Measurements from ENCODE around the gene NEMP1. TPM values are rescaled to one million over a fixed set of nuclear protein-coding genes. Genes with fewer than 3 reads are reported as not detected.

Gene NEMP1
- total and polyA plus RNA-seq, 2 of the 13 experiments (the other 11 are each of a cell fraction or from before 2014, with no cell fraction given): 11.4 to 12.9 TPM

DNA sequence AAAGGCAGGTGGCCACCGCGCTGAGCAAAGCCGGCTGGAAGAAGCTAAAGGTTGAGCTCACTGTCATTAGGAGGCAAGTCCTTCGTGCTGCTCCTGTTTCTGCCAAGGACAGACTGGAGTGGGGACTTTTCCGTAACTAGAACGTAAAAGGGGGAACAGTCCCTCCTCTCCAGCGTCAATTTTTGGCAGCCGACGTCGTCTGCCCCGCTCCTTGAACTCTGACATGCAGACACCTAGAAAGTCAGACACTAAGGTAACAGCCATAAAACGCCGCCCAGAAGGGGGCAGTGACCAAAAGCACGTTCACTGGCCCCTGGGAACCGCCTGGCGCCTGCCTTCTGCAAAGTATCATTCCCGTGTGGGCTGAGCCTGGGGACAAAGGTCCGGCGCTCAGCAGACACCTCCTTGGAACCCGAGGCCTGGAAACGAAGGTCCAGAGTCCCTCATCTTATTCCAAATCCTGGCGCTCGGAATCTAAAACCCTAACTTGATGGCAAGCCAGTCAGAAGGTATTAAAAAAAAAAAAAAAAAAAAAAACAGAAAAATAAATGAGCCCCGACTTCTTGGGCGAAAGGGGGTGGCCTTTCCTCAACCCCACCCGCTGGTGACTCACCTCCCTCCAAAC is 48.6 kb upstream of the NEMP1 start (continued):
- TF ChIP-seq CREM (IDR thresholded peaks at IDR 0.05) (no peak), CREM (CRISPR knock-in tag; IDR thresholded peaks at IDR 0.05) (no peak), ZNF234 (CRISPR knock-in tag; conservative IDR thresholded peaks at IDR 0.05) (no peak), ZNF20 (CRISPR knock-in tag; IDR thresholded peaks at IDR 0.05) (no peak), SRSF4 (IDR thresholded peaks at IDR 0.05; ENCODE audit: low read depth, low read length, poor library complexity, severe bottlenecking) (no peak), SKI (IDR thresholded peaks at IDR 0.05; ENCODE audit: partially characterized antibody) (peak; percentile 67), SUZ12 (IDR thresholded peaks at IDR 0.05; ENCODE audit: low read depth, low read length) (no peak), SP1 (IDR thresholded peaks at IDR 0.05) (no peak), SP1 (CRISPR knock-in tag; IDR thresholded peaks at IDR 0.05) (no peak), ZNF496 (CRISPR knock-in tag; IDR thresholded peaks at IDR 0.05; ENCODE audit: insufficient replicate concordance) (no peak), ZBTB42 (CRISPR knock-in tag; IDR thresholded peaks at IDR 0.05) (no peak), NRL (CRISPR knock-in tag; IDR thresholded peaks at IDR 0.05; ENCODE audit: borderline replicate concordance) (no peak), NPAS2 (CRISPR knock-in tag; IDR thresholded peaks at IDR 0.05; ENCODE audit: borderline replicate concordance) (no peak), ARNTL (CRISPR knock-in tag; IDR thresholded peaks at IDR 0.05) (no peak)
- TF ChIP-seq, protein P1, sequence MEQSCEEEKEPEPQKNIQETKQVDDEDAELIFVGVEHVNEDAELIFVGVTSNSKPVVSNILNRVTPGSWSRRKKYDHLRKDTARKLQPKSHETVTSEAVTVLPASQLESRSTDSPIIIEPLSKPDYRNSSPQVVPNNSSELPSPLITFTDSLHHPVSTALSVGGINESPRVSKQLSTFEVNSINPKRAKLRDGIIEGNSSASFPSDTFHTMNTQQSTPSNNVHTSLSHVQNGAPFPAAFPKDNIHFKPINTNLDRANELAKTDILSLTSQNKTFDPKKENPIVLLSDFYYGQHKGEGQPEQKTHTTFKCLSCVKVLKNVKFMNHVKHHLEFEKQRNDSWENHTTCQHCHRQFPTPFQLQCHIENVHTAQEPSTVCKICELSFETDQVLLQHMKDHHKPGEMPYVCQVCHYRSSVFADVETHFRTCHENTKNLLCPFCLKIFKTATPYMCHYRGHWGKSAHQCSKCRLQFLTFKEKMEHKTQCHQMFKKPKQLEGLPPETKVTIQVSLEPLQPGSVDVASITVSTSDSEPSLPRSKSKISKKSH (CRISPR knock-in tag; IDR thresholded peaks at IDR 0.05; ENCODE audit: borderline replicate concordance): no peak; the same call in 1 of the 2 replicates
- TF ChIP-seq, protein P2, sequence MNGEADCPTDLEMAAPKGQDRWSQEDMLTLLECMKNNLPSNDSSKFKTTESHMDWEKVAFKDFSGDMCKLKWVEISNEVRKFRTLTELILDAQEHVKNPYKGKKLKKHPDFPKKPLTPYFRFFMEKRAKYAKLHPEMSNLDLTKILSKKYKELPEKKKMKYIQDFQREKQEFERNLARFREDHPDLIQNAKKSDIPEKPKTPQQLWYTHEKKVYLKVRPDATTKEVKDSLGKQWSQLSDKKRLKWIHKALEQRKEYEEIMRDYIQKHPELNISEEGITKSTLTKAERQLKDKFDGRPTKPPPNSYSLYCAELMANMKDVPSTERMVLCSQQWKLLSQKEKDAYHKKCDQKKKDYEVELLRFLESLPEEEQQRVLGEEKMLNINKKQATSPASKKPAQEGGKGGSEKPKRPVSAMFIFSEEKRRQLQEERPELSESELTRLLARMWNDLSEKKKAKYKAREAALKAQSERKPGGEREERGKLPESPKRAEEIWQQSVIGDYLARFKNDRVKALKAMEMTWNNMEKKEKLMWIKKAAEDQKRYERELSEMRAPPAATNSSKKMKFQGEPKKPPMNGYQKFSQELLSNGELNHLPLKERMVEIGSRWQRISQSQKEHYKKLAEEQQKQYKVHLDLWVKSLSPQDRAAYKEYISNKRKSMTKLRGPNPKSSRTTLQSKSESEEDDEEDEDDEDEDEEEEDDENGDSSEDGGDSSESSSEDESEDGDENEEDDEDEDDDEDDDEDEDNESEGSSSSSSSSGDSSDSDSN (CRISPR knock-in tag; IDR thresholded peaks at IDR 0.05): no peak; the same call in 1 of the 2 replicates
- TF ChIP-seq, protein P3, sequence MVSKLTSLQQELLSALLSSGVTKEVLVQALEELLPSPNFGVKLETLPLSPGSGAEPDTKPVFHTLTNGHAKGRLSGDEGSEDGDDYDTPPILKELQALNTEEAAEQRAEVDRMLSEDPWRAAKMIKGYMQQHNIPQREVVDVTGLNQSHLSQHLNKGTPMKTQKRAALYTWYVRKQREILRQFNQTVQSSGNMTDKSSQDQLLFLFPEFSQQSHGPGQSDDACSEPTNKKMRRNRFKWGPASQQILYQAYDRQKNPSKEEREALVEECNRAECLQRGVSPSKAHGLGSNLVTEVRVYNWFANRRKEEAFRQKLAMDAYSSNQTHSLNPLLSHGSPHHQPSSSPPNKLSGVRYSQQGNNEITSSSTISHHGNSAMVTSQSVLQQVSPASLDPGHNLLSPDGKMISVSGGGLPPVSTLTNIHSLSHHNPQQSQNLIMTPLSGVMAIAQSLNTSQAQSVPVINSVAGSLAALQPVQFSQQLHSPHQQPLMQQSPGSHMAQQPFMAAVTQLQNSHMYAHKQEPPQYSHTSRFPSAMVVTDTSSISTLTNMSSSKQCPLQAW (CRISPR knock-in tag; IDR thresholded peaks at IDR 0.05): no peak
- TF ChIP-seq, protein P4, sequence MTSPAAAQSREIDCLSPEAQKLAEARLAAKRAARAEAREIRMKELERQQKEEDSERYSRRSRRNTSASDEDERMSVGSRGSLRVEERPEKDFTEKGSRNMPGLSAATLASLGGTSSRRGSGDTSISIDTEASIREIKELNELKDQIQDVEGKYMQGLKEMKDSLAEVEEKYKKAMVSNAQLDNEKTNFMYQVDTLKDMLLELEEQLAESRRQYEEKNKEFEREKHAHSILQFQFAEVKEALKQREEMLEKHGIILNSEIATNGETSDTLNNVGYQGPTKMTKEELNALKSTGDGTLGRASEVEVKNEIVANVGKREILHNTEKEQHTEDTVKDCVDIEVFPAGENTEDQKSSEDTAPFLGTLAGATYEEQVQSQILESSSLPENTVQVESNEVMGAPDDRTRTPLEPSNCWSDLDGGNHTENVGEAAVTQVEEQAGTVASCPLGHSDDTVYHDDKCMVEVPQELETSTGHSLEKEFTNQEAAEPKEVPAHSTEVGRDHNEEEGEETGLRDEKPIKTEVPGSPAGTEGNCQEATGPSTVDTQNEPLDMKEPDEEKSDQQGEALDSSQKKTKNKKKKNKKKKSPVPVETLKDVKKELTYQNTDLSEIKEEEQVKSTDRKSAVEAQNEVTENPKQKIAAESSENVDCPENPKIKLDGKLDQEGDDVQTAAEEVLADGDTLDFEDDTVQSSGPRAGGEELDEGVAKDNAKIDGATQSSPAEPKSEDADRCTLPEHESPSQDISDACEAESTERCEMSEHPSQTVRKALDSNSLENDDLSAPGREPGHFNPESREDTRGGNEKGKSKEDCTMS (CRISPR knock-in tag; conservative IDR thresholded peaks at IDR 0.05): no peak
- TF ChIP-seq, protein P5, sequence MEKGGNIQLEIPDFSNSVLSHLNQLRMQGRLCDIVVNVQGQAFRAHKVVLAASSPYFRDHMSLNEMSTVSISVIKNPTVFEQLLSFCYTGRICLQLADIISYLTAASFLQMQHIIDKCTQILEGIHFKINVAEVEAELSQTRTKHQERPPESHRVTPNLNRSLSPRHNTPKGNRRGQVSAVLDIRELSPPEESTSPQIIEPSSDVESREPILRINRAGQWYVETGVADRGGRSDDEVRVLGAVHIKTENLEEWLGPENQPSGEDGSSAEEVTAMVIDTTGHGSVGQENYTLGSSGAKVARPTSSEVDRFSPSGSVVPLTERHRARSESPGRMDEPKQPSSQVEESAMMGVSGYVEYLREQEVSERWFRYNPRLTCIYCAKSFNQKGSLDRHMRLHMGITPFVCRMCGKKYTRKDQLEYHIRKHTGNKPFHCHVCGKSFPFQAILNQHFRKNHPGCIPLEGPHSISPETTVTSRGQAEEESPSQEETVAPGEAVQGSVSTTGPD (CRISPR knock-in tag; IDR thresholded peaks at IDR 0.05): no peak

All from HepG2 (cell line).